Measurements from ENCODE around the gene ADGRD1.

GRCh38 chr12:131155131-131155530 is 201.4 kb downstream of the ADGRD1 start:
- TF ChIP-seq BRCA1 (IDR thresholded peaks at IDR 0.05; ENCODE audit: low read depth, low read length) (no peak), JUND (IDR thresholded peaks at IDR 0.05; ENCODE audit: low read length) (no peak), E2F6 (IDR thresholded peaks at IDR 0.05) (no peak), RAD21 (IDR thresholded peaks at IDR 0.05 in 1 of 2, conservative IDR thresholded peaks at IDR 0.05 in 1 of 2; ENCODE audit: low read depth in 2 of 2, low read length in 2 of 2) (no peak), CTCF (IDR thresholded peaks at IDR 0.05; ENCODE audit: control extremely low read depth in 1 of 3, insufficient read depth in 1 of 3, low read depth in 1 of 3, low read length in 3 of 3) (no peak)

Data from H1 (cell line).